PFSK-1 (cell line): ENCODE measurements around the gene TMEM139.

ENCODE experiments used
- POLR2AphosphoS5 ChIP-seq: IDR thresholded peaks from 2 replicates; pipeline ENCODE4 v1.6.1; 2012; ENCODE audit warnings: low read depth, mild to moderate bottlenecking, control low read depth, low read length, moderate library complexity
- TAF1 ChIP-seq: IDR thresholded peaks from 2 replicates; pipeline ENCODE4 v1.6.1; 2012; ENCODE audit warnings: low read length, control low read depth, borderline replicate concordance; ENCODE audit not compliant: insufficient read depth
- TF ChIP-seq, protein P1 (sequence below), 2 experiments: IDR thresholded peaks; 2 replicates each; pipeline versions ENCODE4 v1.6.1 to v1.8.0; 2011 to 2012; ENCODE audit warnings: low read depth in 2 of 2, low read length in 2 of 2, control low read depth in 1 of 2, inconsistent platforms in 1 of 2, mild to moderate bottlenecking in 1 of 2, moderate library complexity in 1 of 2; ENCODE audit not compliant: insufficient read depth in 1 of 2

DNA sequence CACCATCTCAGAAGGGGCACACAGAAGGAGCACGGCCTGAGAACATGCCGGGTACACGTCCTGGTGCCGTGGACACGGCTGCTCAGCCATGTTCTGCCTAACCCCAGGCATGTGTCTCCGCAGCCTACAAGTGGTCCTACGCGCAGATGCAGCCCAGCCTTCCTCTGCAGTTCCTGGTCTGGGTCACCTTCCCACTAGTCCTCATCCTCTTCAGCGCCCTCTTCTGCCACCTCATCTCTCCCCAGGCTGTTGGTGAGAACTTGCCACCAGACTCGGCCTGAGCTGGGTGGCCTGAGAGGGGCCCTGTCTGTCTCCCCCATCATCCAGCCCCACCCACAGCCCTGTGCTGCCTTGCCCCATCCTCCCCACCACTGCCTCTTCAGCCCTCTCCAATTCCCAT, 36.5 kb downstream of the TMEM139 start:
- no peak for TF ChIP-seq POLR2AphosphoS5
- TF ChIP-seq, protein P1, sequence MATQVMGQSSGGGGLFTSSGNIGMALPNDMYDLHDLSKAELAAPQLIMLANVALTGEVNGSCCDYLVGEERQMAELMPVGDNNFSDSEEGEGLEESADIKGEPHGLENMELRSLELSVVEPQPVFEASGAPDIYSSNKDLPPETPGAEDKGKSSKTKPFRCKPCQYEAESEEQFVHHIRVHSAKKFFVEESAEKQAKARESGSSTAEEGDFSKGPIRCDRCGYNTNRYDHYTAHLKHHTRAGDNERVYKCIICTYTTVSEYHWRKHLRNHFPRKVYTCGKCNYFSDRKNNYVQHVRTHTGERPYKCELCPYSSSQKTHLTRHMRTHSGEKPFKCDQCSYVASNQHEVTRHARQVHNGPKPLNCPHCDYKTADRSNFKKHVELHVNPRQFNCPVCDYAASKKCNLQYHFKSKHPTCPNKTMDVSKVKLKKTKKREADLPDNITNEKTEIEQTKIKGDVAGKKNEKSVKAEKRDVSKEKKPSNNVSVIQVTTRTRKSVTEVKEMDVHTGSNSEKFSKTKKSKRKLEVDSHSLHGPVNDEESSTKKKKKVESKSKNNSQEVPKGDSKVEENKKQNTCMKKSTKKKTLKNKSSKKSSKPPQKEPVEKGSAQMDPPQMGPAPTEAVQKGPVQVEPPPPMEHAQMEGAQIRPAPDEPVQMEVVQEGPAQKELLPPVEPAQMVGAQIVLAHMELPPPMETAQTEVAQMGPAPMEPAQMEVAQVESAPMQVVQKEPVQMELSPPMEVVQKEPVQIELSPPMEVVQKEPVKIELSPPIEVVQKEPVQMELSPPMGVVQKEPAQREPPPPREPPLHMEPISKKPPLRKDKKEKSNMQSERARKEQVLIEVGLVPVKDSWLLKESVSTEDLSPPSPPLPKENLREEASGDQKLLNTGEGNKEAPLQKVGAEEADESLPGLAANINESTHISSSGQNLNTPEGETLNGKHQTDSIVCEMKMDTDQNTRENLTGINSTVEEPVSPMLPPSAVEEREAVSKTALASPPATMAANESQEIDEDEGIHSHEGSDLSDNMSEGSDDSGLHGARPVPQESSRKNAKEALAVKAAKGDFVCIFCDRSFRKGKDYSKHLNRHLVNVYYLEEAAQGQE (IDR thresholded peaks at IDR 0.05; ENCODE audit: insufficient read depth in 1 of 2, low read depth in 2 of 2, low read length in 2 of 2) = no peak
- no peak for TF ChIP-seq TAF1
